Activated CD4-positive, alpha-beta T cell treated with anti-CD3 and anti-CD28 coated beads for 1 hour (primary cell): ENCODE measurements around the gene PTBP2.

Experiments used
- DNase-seq: peaks from one replicate; pipeline ENCODE4 v3.0.0-alpha.2; 2020

PTBP2 gene

GRCh38 chr1:96834986-96835385 lies 113.4 kb downstream of the PTBP2 start:
- no peak for DNase-seq

GRCh38 chr1:96837057-96837780 lies 115.6 kb downstream of the PTBP2 start:
- no peak for DNase-seq

- DNase-seq = no peak
Measured at GRCh38 chr1:96837781-96838216, 116.2 kb downstream of the PTBP2 start.

- DNase-seq = no peak
Measured at GRCh38 chr1:96840396-96840795, 118.8 kb downstream of the PTBP2 start.

GRCh38 chr1:96842215-96842614 lies 120.6 kb downstream of the PTBP2 start:
- no peak for DNase-seq

- DNase-seq = no peak
Measured at GRCh38 chr1:96843196-96843595, 121.6 kb downstream of the PTBP2 start.

GRCh38 chr1:96843601-96844000 lies 122.0 kb downstream of the PTBP2 start:
- DNase-seq = no peak

- no peak for DNase-seq
Measured at GRCh38 chr1:96845464-96845863, 123.9 kb downstream of the PTBP2 start.

- no peak for DNase-seq
Measured at GRCh38 chr1:96861836-96862235, 140.3 kb downstream of the PTBP2 start.

- no peak for DNase-seq
Measured at GRCh38 chr1:96863449-96863848, 141.9 kb downstream of the PTBP2 start.
